GM18520 (cell line): Measurements from ENCODE around the gene PLSCR3.

Experiments
- ATAC-seq: cut with Tn5 transposase; IDR thresholded peaks from one replicate; pipeline ENCODE4 v1.9.1; 2021; ENCODE audit not compliant: unreplicated experiment

The PLSCR3 gene

DNA sequence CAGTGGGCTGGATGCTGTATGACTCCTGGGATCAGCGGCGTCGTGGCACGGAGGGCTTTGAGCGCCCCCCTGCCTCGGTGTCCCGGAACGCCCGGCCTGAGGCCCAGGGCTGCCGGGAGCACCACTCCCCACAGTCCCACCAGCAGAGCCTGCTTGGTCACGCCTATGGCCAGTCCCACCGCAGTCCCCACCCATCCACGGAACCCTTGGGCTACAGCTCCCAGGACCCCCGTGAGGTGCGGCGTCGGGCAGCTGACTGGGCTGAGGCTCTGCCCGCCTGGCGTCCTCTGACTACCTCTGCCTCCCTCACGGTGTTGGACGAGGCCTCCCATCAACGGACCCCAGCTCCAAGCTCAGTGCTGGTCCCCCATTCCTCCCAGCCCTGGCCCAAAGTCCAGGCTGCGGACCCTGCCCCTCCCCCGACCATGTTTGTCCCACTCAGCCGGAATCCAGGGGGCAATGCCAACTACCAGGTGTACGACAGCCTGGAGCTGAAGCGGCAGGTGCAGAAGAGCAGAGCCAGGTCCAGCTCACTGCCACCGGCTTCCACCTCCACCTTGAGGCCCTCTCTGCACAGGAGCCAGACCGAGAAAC, 32.7 kb upstream of the PLSCR3 start:
- no peak for ATAC-seq

DNA sequence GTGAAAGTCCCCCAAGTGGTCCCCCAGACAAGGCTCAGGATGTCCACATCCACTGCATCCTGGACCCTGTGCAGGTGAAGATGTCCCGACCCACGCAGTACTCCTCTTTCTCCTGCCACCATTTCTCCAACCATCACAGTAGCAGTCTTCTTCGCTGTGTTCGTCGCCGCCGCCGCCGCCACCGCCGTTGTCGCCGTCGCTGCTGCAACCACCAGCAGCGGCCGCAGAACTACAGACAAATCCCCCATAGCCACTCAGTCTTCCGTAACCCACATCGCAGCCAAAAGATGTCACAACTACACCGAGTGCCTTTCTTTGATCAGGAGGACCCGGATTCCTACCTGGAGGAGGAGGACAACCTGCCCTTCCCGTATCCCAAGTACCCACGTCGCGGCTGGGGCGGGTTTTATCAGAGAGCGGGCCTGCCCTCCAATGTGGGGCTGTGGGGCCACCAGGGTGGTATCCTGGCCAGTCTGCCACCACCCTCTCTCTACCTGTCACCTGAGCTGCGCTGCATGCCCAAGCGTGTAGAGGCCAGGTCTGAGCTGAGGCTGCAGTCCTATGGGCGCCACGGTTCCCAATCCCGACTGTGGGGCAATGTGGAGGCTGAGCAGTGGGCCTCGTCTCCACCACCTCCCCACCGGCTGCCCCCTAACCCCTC, 32.0 kb upstream of the PLSCR3 start:
- ATAC-seq, result no peak

DNA sequence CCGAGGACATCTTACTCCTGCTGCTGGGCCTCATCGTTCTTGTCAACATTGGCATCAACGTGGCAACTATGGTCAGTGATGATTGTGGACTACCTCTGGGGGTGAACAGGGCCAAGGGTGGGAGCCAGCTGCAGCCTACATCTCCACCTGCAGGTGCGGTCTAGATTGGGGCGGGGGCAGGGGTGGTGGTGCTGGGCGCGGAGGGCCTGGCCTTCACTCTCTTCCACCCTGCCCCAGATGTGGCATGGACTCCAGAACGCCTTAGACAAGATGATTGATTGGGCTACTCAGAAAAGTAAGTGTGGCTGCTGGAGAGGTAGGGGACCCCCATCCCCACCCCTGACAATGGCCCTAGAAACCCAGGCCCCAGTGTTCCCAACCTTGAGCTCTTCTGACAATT, 31.4 kb upstream of the PLSCR3 start:
- ATAC-seq, result no peak

DNA sequence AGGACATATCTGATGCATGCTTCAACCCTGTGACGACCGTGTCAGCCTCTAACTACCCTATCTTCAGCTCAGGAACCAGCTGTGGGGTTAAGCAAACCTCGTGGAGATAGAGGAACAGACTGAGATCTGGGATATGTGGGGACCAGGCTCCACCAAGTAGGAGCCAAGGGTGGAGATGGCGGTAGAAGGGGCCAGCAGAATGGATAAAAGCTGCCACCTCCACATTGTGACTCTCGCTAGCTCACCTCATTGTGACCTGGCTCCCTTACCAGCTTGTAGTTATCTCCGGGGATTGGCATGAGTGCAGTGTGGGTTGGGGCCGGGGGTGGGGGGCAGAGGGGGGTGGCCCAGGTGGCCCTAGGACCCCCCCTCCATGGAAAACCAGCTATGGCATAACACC, 31.0 kb upstream of the PLSCR3 start, which contains the start of gene SPEM2:
TSS of gene SPEM2 (plus strand) at position 301 of the 400 bp plus-strand sequence. CDS start at position 374, 73 bp downstream.
- no peak for ATAC-seq

DNA sequence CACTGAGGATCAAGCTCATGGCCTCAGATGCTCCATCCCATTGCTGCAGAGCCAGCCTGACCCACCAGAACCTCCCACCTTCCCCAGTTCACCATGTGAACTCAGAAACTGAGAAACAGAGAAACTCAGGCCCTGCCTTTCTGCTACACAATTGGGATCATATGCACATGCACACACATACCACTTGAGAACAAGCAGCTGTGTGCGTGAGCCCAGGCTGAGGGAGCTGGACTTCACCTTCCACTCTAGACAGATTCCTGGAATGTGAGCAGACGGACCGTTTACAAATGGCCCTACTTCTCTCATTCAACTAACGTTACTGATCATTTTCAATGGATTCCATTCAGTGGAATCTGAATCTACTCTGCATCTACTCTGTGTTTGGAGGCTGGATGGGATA, 29.4 kb upstream of the PLSCR3 start:
- no peak for ATAC-seq

DNA sequence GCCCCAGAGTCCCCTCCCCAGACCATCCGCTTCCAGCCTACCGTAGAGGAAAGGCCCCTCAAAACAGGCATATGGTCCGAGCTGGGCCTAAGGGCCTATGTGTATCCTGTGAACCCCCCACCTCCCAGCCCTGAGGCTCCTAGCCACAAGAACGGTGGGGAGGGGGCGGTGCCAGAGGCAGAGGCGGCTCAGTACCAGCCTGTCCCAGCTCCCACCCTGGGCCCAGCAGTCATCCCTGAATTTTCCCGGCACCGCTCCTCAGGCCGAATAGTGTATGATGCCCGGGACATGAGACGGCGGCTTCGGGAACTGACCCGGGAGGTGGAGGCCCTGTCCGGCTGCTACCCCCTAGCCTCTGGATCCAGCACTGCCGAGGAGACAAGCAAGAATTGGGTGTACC, 26.9 kb upstream of the PLSCR3 start:
- no peak for ATAC-seq

DNA sequence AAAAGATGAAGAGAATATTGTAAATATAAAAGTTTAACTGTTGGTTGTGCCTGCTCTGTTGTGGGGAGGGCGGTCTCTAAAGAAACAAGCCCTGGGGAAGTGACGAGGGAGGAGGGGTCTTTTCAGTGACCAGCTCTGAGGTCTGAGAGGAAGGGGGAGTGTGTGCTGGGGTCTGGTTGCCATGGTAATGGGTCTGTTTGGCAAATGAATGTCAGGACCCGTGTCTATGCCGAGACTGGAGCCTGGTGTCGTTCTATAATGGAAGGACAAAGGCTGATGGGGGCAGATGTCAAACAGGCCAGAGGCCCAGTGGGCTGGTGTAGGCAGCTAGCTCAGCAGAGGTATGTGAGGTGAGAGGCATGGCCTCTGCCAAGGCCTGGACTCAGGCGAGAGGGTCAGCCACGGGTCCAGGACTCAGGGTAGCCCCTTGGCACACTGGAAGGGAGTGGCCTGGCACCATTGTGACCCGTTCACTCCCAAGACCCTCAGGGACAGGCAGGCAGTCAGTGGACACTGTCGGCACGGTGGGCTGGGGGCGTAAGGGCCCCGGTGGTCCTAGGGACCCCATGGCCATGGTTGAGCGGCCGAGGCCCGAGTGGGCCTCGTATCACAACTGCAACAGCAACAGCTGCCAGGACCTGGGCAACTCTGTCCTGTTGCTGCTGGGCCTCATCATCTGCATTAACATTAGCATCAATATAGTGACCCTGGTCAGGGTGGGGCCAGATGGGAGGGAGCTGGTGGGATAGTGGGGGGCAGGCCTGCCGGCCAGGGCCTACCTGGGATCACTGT, 25.7 kb upstream of the PLSCR3 start, which contains the start of gene SPEM1:
TSS of gene SPEM1 (plus strand) at position 506 of the 792 bp plus-strand sequence. CDS start at position 567, 61 bp downstream.
- no peak for ATAC-seq

DNA sequence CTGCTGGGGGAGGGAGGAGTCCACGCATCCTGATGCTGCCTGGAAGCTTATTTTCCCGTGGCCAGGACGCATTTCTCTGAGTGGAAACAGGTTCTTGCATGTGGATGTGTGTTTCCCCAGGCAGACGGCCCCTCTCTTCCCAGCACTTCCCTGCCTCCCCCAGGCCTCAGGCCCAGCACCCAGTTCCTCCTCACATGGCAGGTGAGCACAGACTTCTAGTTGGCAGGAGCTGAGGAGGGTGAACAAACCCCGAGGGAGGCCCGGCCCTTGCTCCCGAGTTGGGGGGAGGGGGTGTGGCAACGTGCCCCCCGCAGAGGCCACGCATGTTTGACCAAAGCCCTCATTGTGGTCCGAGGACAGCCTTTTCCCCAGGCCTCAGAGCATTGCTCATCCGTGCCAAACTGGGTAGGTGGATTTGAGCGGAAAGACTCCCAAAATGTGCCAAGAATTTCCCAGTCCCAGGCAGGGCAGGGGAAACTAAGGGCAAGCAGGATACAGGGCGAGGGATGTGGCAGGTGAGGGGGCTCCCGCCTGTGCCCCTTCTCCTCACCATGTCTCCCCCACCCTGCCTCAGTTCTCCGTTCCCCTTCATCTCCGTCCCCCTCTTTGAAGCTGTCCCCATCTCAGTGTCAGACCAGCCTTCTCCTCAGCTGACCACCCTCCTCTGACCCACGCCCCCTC, 24.3 kb upstream of the PLSCR3 start:
- ATAC-seq, result no peak

DNA sequence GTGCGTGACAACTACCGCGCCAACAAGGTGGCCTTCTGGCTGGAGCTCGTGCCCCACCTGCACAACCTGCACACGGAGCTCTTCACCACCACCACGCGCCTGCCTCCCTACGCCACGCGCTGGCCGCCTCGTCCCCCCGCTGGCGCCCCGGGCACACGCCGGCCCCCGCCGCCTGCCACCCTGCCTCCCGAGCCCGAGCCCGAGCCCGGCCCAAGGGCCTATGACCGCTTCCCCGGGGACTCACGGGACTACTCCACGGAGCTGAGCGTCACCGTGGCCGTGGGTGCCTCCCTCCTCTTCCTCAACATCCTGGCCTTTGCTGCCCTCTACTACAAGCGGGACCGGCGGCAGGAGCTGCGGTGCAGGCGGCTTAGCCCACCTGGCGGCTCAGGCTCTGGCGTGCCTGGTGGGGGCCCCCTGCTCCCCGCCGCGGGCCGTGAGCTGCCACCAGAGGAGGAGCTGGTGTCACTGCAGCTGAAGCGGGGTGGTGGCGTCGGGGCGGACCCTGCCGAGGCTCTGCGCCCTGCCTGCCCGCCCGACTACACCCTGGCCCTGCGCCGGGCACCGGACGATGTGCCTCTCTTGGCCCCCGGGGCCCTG, 22.8 kb upstream of the PLSCR3 start:
- no peak for ATAC-seq

DNA sequence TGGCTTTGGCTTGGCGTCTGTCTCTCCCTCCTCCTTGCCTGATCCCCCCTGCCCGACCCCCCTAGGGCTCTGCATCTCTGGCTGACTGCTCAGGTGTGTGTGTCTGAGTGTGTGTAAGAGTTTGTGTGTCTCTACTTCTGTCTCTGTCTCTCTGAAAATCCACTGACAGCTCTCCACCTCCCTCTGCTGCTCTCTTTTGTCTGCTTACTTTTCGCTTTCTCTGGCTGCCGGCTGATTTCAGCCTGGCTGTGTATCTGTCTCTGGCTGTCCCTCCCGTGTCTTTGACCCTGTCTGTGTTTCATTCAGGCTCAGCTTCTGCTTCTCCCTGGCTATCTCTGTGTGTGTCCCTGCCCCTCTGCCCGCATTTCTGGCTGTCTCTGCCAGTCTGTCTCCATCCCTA, 22.0 kb upstream of the PLSCR3 start:
- no peak for ATAC-seq

DNA sequence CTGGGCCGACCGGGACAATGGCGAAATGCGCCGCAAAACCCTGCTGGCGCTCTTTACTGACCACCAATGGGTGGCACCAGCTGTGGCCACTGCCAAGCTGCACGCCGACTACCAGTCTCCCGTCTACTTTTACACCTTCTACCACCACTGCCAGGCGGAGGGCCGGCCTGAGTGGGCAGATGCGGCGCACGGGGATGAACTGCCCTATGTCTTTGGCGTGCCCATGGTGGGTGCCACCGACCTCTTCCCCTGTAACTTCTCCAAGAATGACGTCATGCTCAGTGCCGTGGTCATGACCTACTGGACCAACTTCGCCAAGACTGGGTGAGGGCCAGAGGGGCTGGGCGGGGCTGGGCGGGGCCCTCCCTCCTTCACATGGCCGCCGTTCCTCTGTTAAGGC, 21.5 kb upstream of the PLSCR3 start:
- ATAC-seq, result no peak

DNA sequence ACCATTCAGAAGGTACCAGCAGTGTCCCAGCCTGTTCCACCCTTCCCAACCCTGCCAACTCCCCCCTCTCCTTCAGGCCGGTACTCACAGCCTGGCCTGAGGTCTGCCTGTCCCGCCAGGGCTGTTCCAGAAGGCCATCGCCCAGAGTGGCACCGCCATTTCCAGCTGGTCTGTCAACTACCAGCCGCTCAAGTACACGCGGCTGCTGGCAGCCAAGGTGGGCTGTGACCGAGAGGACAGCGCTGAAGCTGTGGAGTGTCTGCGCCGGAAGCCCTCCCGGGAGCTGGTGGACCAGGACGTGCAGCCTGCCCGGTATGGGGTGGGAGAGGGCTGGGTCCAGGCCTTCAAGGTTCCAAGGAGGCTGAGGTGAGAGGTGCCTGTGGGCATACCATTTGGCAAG, 20.5 kb upstream of the PLSCR3 start:
- no peak for ATAC-seq

DNA sequence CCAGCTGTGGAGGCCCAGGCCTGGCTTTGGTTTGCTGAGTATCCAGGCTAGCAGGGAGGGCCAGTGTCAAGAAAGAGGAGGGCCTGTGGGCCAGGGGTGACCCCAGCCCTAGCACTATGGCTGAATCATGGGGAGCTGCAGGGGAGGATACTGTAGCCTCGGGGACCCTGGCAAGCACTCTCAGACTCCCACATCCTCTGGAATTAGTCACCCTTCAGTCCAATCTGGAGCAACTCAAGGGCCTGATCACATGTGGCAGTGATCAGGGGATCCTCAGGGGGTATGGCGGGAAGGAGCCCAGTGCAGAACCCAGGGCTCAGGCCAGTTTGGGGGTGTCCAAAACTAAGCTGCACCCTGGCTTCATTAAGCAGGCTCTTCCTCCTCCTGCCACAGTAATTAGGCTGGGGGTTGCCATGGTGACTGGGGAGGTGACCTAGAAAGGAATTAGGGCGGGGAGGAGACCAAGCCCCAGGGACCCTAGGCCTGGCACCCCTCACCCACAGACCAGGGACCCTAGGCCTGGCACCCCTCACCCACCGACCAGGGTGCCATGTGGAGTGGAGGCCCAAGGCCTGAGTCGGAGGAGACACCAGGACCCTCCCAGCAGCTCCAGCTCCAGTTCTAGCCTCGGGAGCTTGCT, 19.1 kb upstream of the PLSCR3 start:
- ATAC-seq, result no peak

DNA sequence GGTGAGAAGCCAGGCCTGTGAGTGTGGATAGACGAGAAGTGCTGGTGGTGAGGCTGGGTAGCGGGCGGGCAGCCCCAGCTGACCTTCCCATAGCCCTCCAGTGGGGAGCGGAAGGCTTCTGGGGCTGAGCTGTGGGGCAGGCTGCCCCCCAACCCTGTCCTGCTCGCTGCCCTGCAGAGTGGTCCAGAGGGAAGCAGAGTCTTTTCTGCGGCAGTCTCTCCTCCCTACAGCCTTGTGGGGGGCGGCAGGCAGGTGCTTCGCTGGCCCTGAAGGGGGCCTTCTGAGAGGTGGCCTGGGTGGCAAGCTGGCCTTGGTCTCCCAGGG, 17.1 kb upstream of the PLSCR3 start:
- no peak for ATAC-seq

DNA sequence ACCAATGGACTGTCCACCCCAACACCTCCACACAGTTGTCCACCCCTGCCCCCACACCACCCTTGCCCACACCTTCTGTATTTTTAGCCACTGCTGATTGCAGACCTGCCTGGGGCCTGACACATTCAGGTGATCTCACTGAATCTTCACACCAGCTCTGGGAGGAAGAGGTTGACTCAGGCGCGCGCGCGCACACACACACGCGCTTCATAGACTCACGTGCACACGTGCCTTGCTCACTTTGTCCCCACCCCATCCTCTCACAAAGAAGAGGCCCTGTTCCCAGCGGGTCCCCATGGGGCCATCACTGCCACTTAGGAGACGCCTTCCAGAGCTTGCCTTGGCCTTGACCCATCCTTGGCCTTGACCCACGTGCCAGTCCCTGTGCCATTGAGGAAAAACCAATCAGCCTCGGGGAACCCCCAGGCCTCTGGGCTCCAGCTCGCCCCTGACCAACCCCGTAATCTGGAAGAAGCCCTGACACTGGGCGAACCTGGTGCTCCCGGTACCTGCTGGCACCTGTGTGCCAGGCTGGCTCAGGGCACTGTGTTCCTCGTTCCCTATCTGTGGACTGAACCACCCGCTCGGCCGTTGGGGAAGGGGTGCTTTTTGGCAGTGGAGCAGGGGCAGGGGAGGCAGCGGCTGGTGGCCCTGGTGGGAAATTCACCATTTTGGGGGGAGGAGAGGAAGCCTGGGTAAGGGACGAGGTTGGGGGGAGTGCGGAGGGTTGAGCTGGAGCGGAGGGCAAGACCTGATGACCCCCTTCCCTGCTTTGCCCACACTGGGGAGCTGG, 16.5 kb upstream of the PLSCR3 start:
- no peak for ATAC-seq

DNA sequence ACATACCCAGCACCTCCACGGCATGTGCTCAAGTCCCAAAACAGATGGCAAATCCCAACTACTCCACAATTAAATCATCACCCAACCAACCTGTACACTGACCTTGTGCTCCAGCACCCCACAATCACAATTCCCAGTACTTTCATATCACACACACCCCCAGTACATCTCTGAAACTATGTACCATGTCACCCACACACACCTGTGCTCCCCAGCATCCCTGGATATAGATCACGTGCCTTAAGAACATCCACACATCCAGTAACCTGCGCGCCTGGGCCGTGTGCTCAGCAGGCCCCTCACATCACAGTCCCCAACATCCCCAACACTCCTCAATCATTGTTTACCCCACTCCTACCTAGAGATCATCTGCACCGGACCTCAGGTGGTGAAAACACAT, 15.4 kb upstream of the PLSCR3 start:
- ATAC-seq, result no peak

DNA sequence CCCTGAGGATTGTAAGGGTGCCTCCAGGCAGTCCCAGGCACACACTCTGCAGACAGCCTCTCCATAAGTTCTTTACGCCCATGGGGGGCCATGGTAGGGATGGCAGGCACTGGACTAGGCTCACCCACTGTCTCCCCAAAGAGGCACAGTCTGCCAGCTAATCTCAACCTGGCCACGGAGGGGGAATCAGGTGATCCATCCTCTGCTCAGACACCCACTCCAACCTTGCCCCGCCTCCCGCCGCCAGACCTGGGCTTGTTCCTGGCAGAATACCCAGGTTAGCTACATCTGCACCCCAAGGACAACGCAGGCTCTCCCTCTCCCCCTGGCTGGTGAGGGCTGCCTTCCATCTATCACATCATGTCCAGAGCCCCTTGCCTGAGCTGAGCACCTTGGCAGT, 14.5 kb upstream of the PLSCR3 start:
- ATAC-seq, result no peak

DNA sequence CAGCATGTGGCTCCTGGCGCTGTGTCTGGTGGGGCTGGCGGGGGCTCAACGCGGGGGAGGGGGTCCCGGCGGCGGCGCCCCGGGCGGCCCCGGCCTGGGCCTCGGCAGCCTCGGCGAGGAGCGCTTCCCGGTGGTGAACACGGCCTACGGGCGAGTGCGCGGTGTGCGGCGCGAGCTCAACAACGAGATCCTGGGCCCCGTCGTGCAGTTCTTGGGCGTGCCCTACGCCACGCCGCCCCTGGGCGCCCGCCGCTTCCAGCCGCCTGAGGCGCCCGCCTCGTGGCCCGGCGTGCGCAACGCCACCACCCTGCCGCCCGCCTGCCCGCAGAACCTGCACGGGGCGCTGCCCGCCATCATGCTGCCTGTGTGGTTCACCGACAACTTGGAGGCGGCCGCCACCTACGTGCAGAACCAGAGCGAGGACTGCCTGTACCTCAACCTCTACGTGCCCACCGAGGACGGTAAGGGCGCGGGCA, 14.0 kb upstream of the PLSCR3 start:
- ATAC-seq, result no peak

DNA sequence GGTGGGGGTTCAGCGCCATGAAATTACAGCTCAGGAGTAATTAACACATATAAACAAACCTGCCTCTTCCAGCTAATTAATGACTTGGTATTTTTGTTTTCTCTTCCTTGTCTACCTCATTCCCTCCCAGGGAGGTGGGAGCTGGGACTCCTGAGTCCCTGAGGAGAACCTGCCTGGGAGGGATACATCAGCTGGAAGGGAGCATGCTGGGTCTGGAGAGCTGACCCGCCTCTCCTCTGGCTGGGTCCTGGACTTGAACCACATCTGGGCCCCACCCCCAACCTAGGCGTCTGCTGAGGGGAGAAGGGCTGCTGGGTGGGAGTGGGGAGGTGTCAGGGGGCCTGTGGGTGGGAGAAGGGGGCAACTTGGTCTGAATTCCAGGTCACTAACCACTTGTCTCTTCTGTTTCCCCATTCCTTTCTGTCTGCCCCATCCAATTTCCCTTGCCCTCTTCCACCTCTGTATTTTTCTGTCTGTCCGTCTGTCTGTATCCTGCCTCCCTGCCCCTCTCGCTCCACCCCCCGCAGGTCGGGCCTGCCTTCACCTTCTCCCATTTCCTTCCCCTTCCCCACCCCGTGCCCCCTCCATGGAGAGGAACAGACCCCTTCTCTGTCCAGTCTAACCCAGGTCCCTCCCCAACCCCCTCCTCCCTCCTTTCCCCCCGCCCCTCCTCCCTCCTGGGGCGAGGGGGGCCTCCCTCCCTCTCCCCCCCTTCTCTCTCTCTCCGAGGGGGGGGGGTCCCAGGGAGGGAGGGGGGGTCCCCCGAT, 13.3 kb upstream of the PLSCR3 start, which contains the start of gene NLGN2:
TSS of gene NLGN2 (plus strand) at position 361 of the 767 bp plus-strand sequence. CDS start 411 bp downstream, outside the sequence.
- ATAC-seq, result no peak
